Measurements from ENCODE around the gene CD27.

- TF ChIP-seq CTCF (IDR thresholded peaks at IDR 0.05) (no peak), EZH2 (IDR thresholded peaks at IDR 0.05; ENCODE audit: borderline replicate concordance, insufficient read depth, low read depth, low read length, poor library complexity, severe bottlenecking) (no peak)
Observed at GRCh38 chr12:6500466-6500865, 55.7 kb downstream of the CD27 start.

Measured in B cell (primary cell).